Small intestine (tissue), 7 donors: ENCODE data around the gene SLC41A2. TPM values are rescaled to one million over a fixed set of nuclear protein-coding genes. Genes with fewer than 3 reads are reported as not detected.
"Not testable (repeated sequence)": the region's sequence is repeated elsewhere in the genome, so short reads cannot be mapped to it uniquely, and the experiment has no call there.

Experiments
- DNase-seq, 2 donors: peaks; one replicate each; pipeline versions ENCODE4 v3.0.0 to v3.0.0-alpha.2; 2013
- FAIRE-seq: peaks from 2 replicates; lab custom pipeline; 2012; peaks lifted over from hg19 to GRCh38; lab: Jason Lieb, UNC
- H3K27ac ChIP-seq, 3 donors: one replicate each; pipeline ENCODE4 v1.5.1; 2013; ENCODE audit warnings: low read length in 2 of 3, mild to moderate bottlenecking in 2 of 3, control low read depth in 1 of 3, inconsistent platforms in 1 of 3, low read depth in 1 of 3, moderate library complexity in 1 of 3
- H3K27me3 ChIP-seq, 3 donors: one replicate each; pipeline ENCODE4 v1.6.1; 2013; ENCODE audit warnings: low read length in 3 of 3, inconsistent platforms in 1 of 3; ENCODE audit not compliant: control insufficient read depth in 3 of 3, insufficient read depth in 3 of 3
- H3K36me3 ChIP-seq, 3 donors: one replicate each; pipeline ENCODE4 v1.6.1; 2013; ENCODE audit warnings: low read length in 3 of 3, inconsistent platforms in 1 of 3, low read depth in 1 of 3, mild to moderate bottlenecking in 1 of 3, moderate library complexity in 1 of 3; ENCODE audit not compliant: control insufficient read depth in 3 of 3, insufficient read depth in 2 of 3
- H3K4me1 ChIP-seq, 3 donors: one replicate each; pipeline ENCODE4 v1.6.1; 2013; ENCODE audit warnings: low read length in 2 of 3, inconsistent platforms in 1 of 3, low read depth in 1 of 3, mild to moderate bottlenecking in 1 of 3, moderate library complexity in 1 of 3; ENCODE audit not compliant: control insufficient read depth in 3 of 3, insufficient read depth in 2 of 3
- H3K4me3 ChIP-seq, 3 donors: one replicate each; pipeline ENCODE4 v1.5.1; 2013; ENCODE audit warnings: low read length in 3 of 3, control low read depth in 1 of 3, inconsistent platforms in 1 of 3, low read depth in 1 of 3, mild to moderate bottlenecking in 1 of 3, moderate library complexity in 1 of 3
- H3K9me3 ChIP-seq, 2 donors: one replicate each; pipeline ENCODE4 v1.6.1; 2013; ENCODE audit warnings: low read depth in 1 of 2, low read length in 1 of 2; ENCODE audit not compliant: control insufficient read depth in 2 of 2, insufficient read depth in 1 of 2
- WGBS, 3 donors: extraction: QIAGEN DNeasy Blood & Tissue Kit; methylation state at CpG; one replicate each; pipeline ENCODE4 v1.1.7; 2013; 5-methylcytosine and 5-hydroxymethylcytosine counted together
- polyA plus RNA-seq, 4 donors: library from polyadenylated mRNA; stranded (reverse) in 3 of 4; unstranded in 1 of 4; fragments of 200-250 nt in 3 of 4; fragments of 120-200 nt in 1 of 4; gene quantifications; one replicate each; pipeline versions ENCODE4 v1.2.1 to v1.2.3, GENCODE V29; 2013
- donor health status: healthy with polysubstance abuse.
- donor health status: control.
- donor health status: control.
- donor health status: Bipolar disorder and iron deficiency.
- donor health status: healthy.

The SLC41A2 gene
- polyA plus RNA-seq, 4 donors, result 2.1 to 27.5 (median 16.0) TPM

DNA sequence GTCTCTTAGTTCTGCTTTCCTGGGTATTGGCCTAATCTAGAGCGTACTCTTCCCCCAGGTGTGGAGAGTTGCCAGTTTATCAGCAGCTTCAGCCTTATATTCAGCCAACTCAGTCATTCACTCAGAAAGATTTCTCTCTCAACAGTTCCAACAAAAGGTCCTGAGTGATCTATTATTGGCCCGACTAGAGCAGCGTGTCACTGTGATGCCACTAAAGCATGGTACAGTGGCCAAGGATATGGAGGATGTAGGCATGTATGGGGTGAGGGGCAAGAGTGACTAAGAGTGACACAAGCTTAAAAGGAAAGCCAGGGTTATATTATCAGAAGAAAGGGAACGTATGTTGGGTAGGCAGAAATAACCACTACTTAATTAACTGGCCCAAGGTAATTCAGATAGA lies 32.9 kb upstream of the SLC41A2 start:
- no peaks in the 10 kb centered on the region for H3K27me3 ChIP-seq
- FAIRE-seq (no peak), DNase-seq (no peak)
- H3K9me3 ChIP-seq, result no peaks in the 10 kb centered on the region
- no peak overlapping the region for H3K4me3 ChIP-seq
- H3K4me1 ChIP-seq, result peaks cover 0 to 8% (median 3%) of the 10 kb centered on the region in 3 donors
- WGBS, 3 donors, result 87 to 96% (median 93%) methylated on average over 4 of the region's 4 CpGs
- H3K27ac ChIP-seq, result peak overlapping the region in 1 of 3 donors; percentile 0
- H3K36me3 ChIP-seq, result peaks cover 10 to 14% (median 10%) of the 10 kb centered on the region in 3 donors

DNA sequence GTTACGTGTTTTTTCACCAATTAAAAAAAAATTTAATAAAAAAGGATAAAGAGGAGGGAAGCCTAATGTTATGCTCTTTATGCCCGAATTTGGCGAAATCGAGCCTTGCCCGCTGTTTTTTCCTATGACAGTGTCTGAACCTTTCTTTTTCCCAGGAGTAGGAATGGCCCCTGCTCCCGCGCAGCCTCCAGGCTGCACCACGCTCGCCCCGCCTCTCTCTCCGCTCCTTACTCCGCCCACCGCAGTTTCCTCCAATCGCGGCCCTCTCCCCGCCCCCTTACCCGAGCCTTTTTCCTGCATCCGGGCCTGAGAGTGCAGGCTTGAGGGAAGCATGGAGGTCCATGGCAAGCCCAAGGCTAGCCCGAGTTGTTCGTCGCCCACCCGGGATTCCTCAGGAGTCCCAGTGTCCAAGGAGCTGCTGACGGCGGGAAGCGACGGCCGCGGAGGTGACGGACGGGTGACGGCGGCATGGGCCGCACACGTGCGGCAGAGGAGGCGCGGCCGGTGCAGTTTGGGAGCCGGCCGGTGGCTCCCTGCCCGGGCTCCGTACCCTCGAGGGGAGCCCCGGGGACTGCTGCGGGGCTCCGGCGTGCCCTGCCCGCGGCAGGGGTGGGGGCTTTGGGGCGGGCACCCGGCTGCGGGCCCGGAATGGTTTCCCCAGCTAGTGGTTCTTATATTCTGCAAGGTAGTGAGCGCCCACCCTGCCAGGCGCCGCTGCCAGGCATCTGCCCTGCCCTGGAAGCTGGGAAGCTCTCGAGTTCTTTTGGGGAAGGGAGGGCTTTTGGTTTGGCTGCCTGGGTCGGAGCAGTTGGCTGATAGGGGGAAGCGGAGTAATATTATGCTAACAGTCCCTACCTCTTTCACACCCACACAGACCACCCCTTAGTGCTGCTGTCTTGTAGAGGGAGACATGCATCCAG lies 28.2 kb upstream of the SLC41A2 start, which contains the start of gene NOPCHAP1:
Gene NOPCHAP1 (plus strand): TSS at position 295 of the 920 bp plus-strand sequence. CDS start 37 bp downstream, at position 332.
- Histone ChIP-seq H3K9me3 (no peaks in the 10 kb centered on the region), H3K4me3 (peak within 1 kb of the TSS; percentile 66 to 97 (median 81)), H3K36me3 (peaks cover 0 to 4% (median 2%) of the 10 kb centered on the region in 3 donors), H3K4me1 (peaks cover 0 to 8% (median 3%) of the 10 kb centered on the region in 3 donors), H3K27ac (peak within 1 kb of the TSS in 2 of 3 donors; percentile 71 to 72), H3K27me3 (no peaks in the 10 kb centered on the region)
- no peak for FAIRE-seq
- DNase-seq, result peak; percentile 93 to 95
- 0 to 1% (median 1%) methylated on average over 48 to 59 of the region's 59 CpGs for WGBS, 3 donors

DNA sequence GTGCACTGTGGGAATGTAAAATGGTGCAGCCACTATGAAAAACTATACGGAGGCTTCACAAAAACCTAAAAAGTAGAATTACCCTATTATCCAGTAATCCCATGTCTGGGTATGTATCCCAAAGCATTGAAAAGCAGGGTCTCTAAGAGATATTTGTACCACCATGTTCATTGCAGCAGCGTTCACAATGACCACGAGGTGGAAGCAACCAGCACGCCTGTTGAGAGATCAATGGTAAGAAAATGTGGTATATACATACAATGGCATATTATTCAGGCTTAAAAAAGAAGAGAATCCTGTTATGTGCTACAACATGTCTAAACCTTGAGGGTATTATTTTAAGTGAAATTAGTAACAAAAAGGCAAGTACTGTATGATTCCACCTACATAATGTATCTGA lies 27.1 kb upstream of the SLC41A2 start:
- no peak overlapping the region for H3K4me3 ChIP-seq
- no peak overlapping the region for H3K27ac ChIP-seq
- no peaks in the 10 kb centered on the region for H3K27me3 ChIP-seq
- H3K4me1 ChIP-seq, result peaks cover 0 to 8% (median 3%) of the 10 kb centered on the region in 3 donors
- no peak for FAIRE-seq
- DNase-seq, result no peak
- H3K9me3 ChIP-seq, result no peaks in the 10 kb centered on the region
- H3K36me3 ChIP-seq, result peaks cover 0 to under 1% (median 0%) of the 10 kb centered on the region in 3 donors
- 70 to 84% (median 75%) methylated on average over 4 of the region's 4 CpGs for whole genome bisulfite sequencing, 3 donors

DNA sequence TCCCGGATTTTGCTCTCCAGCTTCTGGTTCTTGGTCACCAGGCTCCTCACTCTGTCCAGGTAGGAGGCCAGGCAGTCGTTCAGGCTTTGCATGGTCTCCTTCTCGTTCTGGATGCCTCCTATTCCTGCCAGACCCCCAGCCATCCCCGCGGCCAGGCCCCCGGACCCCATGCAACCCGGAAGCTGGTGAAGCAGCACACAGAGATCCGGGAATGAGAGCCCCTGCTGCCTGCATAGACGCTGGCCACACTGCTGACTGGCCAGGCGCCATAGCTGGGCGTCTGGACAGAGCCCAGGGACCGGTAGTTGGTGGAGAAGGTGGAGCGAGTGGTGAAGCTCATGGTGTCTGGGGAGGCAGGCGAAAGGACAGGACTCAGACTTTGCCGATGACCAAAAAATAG lies 19.6 kb upstream of the SLC41A2 start:
- WGBS, 3 donors, result 89 to 92% (median 91%) methylated on average over 15 of the region's 15 CpGs
- FAIRE-seq, H3K4me1 ChIP-seq, DNase-seq, H3K9me3 ChIP-seq, H3K27ac ChIP-seq, H3K27me3 ChIP-seq, H3K36me3 ChIP-seq, H3K4me3 ChIP-seq: not testable (repeated sequence)

DNA sequence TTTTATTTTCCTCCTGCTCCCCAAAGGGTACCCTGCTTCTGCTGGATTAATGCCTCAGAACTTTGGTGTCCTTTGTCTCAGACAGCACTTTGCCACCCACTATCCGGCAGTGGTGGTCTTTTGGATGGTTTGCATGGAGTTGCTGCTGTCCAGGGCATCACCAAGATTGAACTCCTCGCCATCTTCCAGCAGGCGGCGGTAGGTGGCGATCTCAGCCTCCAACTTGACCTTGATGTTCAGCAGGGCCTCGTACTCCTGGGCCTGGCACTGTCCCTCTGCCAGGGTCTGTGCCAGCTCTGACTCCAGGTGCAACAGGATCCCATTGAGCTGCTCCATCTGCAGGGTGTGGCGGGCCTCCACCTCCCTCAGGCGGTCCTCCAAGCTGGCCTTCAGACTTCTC lies 18.6 kb upstream of the SLC41A2 start:
- WGBS, 3 donors, result 78 to 86% (median 85%) methylated on average over 8 of the region's 8 CpGs
- no peak for FAIRE-seq
- H3K9me3 ChIP-seq, result no peaks in the 10 kb centered on the region

DNA sequence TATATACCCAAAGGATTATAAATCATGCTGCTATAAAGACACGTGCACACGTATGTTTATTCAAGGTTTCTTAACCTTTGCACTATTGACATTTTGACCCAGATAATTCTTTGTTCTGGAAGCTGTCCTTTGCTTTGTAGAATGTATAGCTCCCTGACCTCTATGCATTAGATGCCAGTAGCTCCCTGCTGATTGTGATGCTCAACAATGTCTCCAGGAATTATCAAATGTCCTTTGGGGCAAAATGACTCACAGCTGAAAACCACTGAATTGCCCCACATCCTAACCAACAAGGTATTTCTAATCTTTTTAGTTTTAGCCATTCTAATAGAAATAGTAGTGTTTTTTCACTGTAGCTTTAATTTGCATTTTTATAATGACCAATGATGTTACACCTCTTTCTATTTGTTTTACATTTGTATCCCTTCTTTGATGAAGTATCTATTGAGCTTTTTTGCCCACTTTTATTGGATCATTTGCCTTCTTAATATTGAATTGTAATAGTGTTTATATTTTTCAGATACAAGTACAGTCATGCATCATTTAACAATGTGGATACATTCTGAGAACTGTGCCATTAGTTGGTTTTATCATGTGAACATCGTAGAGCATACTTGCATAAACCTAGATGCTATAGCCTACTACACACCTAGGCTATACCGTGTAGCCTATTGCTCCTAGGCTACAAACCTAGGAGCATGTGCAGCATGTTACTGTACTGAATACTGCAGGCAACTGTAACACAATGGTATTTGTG lies 17.7 kb upstream of the SLC41A2 start:
- Histone ChIP-seq H3K4me1 (no peaks in the 10 kb centered on the region), H3K9me3 (no peaks in the 10 kb centered on the region), H3K36me3 (no peaks in the 10 kb centered on the region), H3K27me3 (no peaks in the 10 kb centered on the region), H3K4me3 (no peak overlapping the region), H3K27ac (no peak overlapping the region)
- DNase-seq (no peak), FAIRE-seq (no peak)
- WGBS, 3 donors, result 47 to 58% (median 58%) methylated on average over 4 of the region's 4 CpGs

More for the DNA sequence above, 18.6 kb upstream of the SLC41A2 start:
- no peaks in the 10 kb centered on the region for H3K27me3 ChIP-seq
- DNase-seq, result no peak
- no peak overlapping the region for H3K27ac ChIP-seq
- H3K4me1 ChIP-seq, result no peaks in the 10 kb centered on the region
- no peak overlapping the region for H3K4me3 ChIP-seq
- H3K36me3 ChIP-seq, result no peaks in the 10 kb centered on the region

DNA sequence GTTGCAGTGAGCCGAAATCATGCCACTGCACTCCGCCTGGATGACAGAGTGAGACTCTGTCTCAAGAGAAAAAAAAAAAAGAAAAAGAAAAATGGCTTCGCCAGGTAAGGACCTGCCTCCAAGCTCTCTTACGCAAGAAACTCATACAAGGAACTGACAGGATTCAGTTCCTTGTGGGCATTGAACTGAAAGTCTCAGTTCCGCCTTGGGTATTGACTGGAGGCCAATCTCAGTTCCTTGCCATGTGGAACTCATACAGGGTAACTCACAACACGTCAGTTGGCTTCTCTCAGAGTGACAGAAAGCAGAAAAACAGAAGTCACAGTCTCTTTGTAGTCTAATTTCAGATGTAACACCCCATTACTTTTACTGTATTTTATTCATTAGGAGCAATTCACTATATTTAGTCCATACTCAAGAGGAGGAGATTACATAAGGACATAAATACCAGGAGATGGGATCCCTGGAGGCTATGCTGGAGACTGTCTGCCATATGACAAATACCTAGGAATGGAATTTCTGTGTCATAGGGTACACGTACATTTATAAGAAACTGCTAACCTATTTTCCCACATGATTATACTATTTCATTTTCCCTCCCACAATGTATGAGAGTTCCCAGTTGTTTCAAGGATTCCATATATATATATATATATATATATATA lies 16.7 kb upstream of the SLC41A2 start:
- Histone ChIP-seq H3K4me3 (no peak overlapping the region), H3K4me1 (no peaks in the 10 kb centered on the region), H3K27ac (no peak overlapping the region), H3K36me3 (no peaks in the 10 kb centered on the region), H3K27me3 (no peaks in the 10 kb centered on the region), H3K9me3 (no peaks in the 10 kb centered on the region)
- WGBS, 3 donors, result 81 to 94% (median 87%) methylated on average over 7 of the region's 7 CpGs
- DNase-seq (no peak), FAIRE-seq (no peak)

DNA sequence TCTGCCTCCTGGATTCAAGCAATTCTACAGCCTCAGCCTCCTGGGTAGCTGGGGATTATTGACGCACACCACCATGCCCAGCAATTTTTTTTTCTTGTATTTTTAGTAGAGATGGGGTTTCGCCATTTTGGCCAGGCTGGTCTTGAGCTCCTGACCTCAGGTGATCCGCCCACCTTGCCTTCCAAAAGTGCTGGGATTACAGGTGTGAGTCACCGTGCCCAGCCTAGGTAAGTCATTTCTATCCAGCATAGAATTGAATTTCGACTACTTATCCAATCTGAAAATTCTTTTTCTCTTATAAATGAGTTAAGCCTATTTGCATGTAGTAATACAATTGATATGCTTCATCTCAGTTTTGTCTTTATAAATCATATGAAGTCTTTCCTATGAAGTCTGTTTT lies 15.2 kb upstream of the SLC41A2 start:
- Histone ChIP-seq H3K9me3 (no peaks in the 10 kb centered on the region), H3K27ac (no peak overlapping the region), H3K36me3 (no peaks in the 10 kb centered on the region), H3K27me3 (no peaks in the 10 kb centered on the region), H3K4me1 (no peaks in the 10 kb centered on the region), H3K4me3 (no peak overlapping the region)
- WGBS, 3 donors, result 89 to 93% (median 91%) methylated on average over 5 of the region's 5 CpGs
- DNase-seq, result no peak
- FAIRE-seq, result no peak
